Kidney (tissue), 14 donors: ENCODE data around the gene NLGN1. TPM values are rescaled to one million over a fixed set of nuclear protein-coding genes. Genes with fewer than 3 reads are reported as not detected.
A peak's percentile ranks its signal among the peaks of the same experiment; 100 is the strongest.
"Not testable (repeated sequence)": the region's sequence is repeated elsewhere in the genome, so short reads cannot be mapped to it uniquely, and the experiment has no call there.

Experiments used
- DNase-seq, 5 donors: peaks; one replicate each; pipeline ENCODE4 v3.0.0-alpha.2; 2013 to 2020
- FAIRE-seq: peaks from 2 replicates; lab custom pipeline; 2012; peaks lifted over from hg19 to GRCh38; lab: Jason Lieb, UNC
- H3K27ac ChIP-seq, 2 donors: one replicate each; pipeline ENCODE4 v1.7.0; 2013; ENCODE audit warnings: low read depth in 2 of 2, low read length in 2 of 2, inconsistent platforms in 1 of 2
- H3K27me3 ChIP-seq: one replicate; pipeline ENCODE4 v1.7.1; 2013; ENCODE audit warnings: low read length, inconsistent platforms; ENCODE audit not compliant: control insufficient read depth, insufficient read depth
- H3K36me3 ChIP-seq, 3 donors: one replicate each; pipeline versions ENCODE4 v1.7.0 to v1.7.1; 2013; ENCODE audit warnings: low read length in 3 of 3, control low read depth in 1 of 3, inconsistent platforms in 1 of 3; ENCODE audit not compliant: insufficient read depth in 3 of 3, control insufficient read depth in 2 of 3
- H3K4me1 ChIP-seq, 3 donors: one replicate each; pipeline versions ENCODE4 v1.7.0 to v1.7.1; 2013; ENCODE audit warnings: low read length in 3 of 3, inconsistent platforms in 1 of 3, low read depth in 1 of 3; ENCODE audit not compliant: control insufficient read depth in 2 of 3, insufficient read depth in 2 of 3
- H3K4me3 ChIP-seq, 3 donors: one replicate each; pipeline versions ENCODE4 v1.7.0 to v1.8.1; 2013; ENCODE audit warnings: low read length in 3 of 3, control low read depth in 1 of 3, inconsistent platforms in 1 of 3
- H3K9ac ChIP-seq, 3 donors: one replicate each; pipeline versions ENCODE4 v1.7.0 to v1.7.1; 2013; ENCODE audit warnings: low read length in 3 of 3, control low read depth in 1 of 3, inconsistent platforms in 1 of 3
- H3K9me3 ChIP-seq, 3 donors: one replicate each; pipeline versions ENCODE4 v1.7.0 to v1.7.1; 2013; ENCODE audit warnings: low read length in 3 of 3, control low read depth in 1 of 3, inconsistent platforms in 1 of 3; ENCODE audit not compliant: control insufficient read depth in 2 of 3, insufficient read depth in 1 of 3
- CTCF ChIP-seq: IDR thresholded peaks from 3 replicates; pipeline ENCODE4 v1.5.1; 2012; ENCODE audit warnings: mild to moderate bottlenecking, moderate library complexity, borderline replicate concordance; ENCODE audit not compliant: insufficient read depth; ENCODE audit errors: extremely low read depth
- intact Hi-C: fragments of 100-400 bp; cut with DNase I; formaldehyde crosslinking; loops from one replicate; pipeline ENCODE4 v1.11.1; 2022
- polyA plus RNA-seq: library from polyadenylated mRNA; stranded (reverse); fragments of 350-450 nt; fragmentation: Illumina TruSeq; extraction: RNeasy Lipid Tissue Mini Kit (QIAGEN cat#74804); gene quantifications from one replicate; pipeline ENCODE4 v1.2.3, GENCODE V29; 2014; ENCODE audit warnings: low read depth, low replicate concordance; ENCODE audit not compliant: insufficient read depth
- total RNA-seq: library from RNA; stranded (reverse); fragmentation: NEBNext Ultra II Directional; extraction: Animal tissue kit (Norgen Biotek cat#: 25700); gene quantifications from one replicate; pipeline ENCODE4 v1.2.1, GENCODE V29; 2021
- donor health status: control.
- donor health status: control.
- donor health status: control.
- donor health status: control.
- donor health status: control.
- donor health status: DM: yes; HTN: yes; CAD: no.
- donor health status: Normal renal cell carcinoma (clear cell type).

NLGN1 gene
- total and polyA plus RNA-seq, 2 donors from 2014 or later, result 0.49 to 19.4 TPM

DNA sequence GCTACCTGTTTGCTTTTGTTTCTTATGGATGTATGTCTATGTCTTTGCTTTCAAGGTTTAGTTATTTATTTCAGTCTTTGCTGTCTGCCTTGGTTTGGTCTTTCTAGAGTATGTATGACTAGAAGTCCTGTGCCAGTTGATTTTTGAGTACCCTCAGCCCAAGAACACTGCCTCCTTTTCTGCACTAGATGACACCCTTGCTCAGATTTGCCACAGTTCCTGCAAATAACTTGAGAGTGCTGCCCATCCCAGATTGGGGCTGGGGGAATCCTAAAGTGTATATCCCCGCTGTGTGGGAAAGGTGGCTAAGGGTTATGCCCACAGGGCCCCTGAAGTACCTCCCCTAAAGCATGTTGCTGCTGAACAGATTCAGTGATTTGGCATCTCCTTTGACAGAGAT lies 32.0 kb downstream of the NLGN1 start:
- H3K9me3 ChIP-seq, result peaks cover 0 to 3% (median 0%) of the 10 kb centered on the region in 3 donors
- H3K9ac ChIP-seq, result no peak overlapping the region
- intact Hi-C loops, result no loop called here
- no peaks in the 10 kb centered on the region for H3K27me3 ChIP-seq
- FAIRE-seq, result no peak
- no peak overlapping the region for H3K27ac ChIP-seq
- H3K4me1 ChIP-seq, result no peaks in the 10 kb centered on the region
- H3K4me3 ChIP-seq, result no peak overlapping the region
- H3K36me3 ChIP-seq, result no peaks in the 10 kb centered on the region
- DNase-seq, result no peak
- TF ChIP-seq CTCF, result no peak

- peaks cover 0 to 3% (median 0%) of the 10 kb centered on the region in 3 donors for H3K9me3 ChIP-seq
- intact Hi-C loops, result no loop called here
- H3K4me1 ChIP-seq, result no peaks in the 10 kb centered on the region
- no peak overlapping the region for H3K9ac ChIP-seq
- no peak overlapping the region for H3K27ac ChIP-seq
- DNase-seq (no peak), FAIRE-seq (no peak)
- no peak overlapping the region for H3K4me3 ChIP-seq
- no peaks in the 10 kb centered on the region for H3K36me3 ChIP-seq
- TF ChIP-seq CTCF, result no peak
- no peaks in the 10 kb centered on the region for H3K27me3 ChIP-seq
Measured at GRCh38 chr3:173430576-173430975, 33.0 kb downstream of the NLGN1 start.

DNA sequence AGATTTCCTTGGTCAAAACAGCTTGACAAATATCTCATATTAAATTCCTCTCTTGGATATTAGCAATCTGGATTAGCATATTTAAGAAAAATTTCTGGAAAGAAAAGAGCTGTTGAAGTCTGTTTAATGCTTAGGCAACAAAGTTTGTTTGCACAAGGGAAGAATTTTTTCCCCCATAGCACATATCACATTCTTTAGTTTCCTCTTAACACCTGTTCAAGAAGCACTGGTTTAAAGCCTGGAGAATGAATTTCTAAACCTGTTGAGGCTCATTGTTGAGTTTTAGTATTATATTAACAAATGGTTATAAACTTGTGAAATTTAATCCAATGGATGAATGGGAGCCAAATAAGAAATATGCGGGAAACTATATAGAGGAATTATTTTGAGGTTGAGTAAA lies 41.5 kb downstream of the NLGN1 start:
- TF ChIP-seq CTCF, result no peak
- Histone ChIP-seq H3K9me3 (no peaks in the 10 kb centered on the region), H3K36me3 (no peaks in the 10 kb centered on the region), H3K9ac (no peak overlapping the region), H3K4me1 (no peaks in the 10 kb centered on the region), H3K4me3 (no peak overlapping the region), H3K27me3 (no peaks in the 10 kb centered on the region), H3K27ac (no peak overlapping the region)
- FAIRE-seq (no peak), DNase-seq (no peak)
- intact Hi-C loops, result no loop called here

- H3K36me3 ChIP-seq, result no peaks in the 10 kb centered on the region
- FAIRE-seq, result no peak
- intact Hi-C loops, result no loop called here
Measured at GRCh38 chr3:173440514-173440913, 43.0 kb downstream of the NLGN1 start.

GRCh38 chr3:173451561-173451960 lies 54.0 kb downstream of the NLGN1 start:
- H3K4me3 ChIP-seq, H3K4me1 ChIP-seq, FAIRE-seq, intact Hi-C loops, H3K9ac ChIP-seq, H3K9me3 ChIP-seq, H3K27ac ChIP-seq, H3K27me3 ChIP-seq, H3K36me3 ChIP-seq: not testable (repeated sequence)
- peak in 1 of 5 donors; percentile 52 for DNase-seq

More at GRCh38 chr3:173440514-173440913, 43.0 kb downstream of the NLGN1 start:
- no peak overlapping the region for H3K9ac ChIP-seq
- no peak overlapping the region for H3K27ac ChIP-seq
- H3K4me3 ChIP-seq, result no peak overlapping the region
- TF ChIP-seq CTCF, result no peak
- no peaks in the 10 kb centered on the region for H3K9me3 ChIP-seq
- H3K4me1 ChIP-seq, result no peaks in the 10 kb centered on the region
- H3K27me3 ChIP-seq, result no peaks in the 10 kb centered on the region
- no peak for DNase-seq
